Activated CD4-positive, alpha-beta T cell treated with anti-CD3 and anti-CD28 coated beads, Interleukin-2, amount 50 U/mL, for 4 hours (primary cell): Measurements from ENCODE around the gene RASGEF1C.

ENCODE experiments used
- DNase-seq, 2 experiments: peaks; one replicate each; pipeline ENCODE4 v3.0.0-alpha.2; 2020

RASGEF1C gene

DNA sequence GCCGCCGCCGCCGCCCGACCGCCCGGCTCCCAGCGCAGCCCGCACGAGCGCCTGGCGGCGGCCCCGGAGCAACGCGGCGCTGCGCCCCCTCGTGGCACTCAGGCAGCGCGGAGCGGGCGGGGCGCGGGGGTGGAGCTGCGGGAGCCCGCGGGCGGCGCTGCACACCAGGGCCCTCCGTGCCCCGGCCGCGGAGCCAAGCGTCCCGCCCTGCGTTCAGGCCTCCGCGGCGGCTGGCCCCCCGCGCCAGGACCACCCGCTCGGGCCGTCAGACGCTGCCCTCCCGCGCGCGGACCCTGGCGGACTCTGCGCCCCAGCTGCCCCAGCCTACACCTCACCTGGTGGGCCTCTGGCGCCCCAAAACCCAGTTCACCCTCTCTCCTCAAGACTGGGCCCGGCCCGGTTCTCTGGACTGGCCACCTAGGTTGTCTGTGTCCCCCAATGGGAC, at the start of gene RASGEF1C:
Gene RASGEF1C (minus strand): TSS at position 75 of the 445 bp plus-strand sequence. CDS start 71,159 bp downstream, outside the sequence.
- DNase-seq: peak; percentile 41 to 42

DNA sequence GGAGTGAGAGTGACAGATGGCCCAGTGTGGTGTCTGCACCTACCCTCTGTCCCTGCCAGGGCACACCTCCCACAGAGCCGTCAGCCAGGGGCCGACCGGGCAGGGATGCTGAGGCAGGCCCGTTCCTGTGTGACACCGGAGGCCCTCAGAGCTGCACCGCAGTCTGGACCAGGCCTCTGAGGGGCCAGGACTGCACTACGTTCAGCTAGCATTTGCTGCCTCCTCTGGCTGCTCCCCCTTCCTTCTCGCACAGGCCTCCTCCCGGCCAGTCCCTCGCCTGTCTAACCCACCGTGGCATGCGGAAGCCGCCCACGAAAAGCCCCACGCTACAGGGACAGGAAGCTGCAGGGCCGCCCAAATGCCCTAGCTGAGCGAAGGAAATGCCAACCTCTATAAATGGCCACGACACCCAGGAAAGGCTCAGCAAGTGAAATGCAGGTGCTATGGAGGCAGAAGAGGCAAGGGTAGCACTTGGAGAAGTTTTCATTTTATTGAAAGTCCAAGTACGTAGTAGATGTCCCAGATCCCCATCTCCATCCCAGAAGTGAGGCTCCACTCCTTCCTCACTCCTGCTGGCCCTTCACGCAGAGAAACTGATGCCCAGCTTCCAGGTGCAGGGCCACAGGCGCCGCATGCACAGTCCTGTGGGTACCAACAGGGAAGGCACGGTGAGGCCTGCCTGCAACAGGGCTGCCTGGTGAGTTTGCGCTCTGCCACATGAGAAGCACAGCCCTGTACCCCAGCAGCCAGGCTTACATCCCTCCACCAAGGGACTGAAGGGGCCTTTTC, 44.2 kb upstream of the RASGEF1C start:
- DNase-seq: no peak

DNA sequence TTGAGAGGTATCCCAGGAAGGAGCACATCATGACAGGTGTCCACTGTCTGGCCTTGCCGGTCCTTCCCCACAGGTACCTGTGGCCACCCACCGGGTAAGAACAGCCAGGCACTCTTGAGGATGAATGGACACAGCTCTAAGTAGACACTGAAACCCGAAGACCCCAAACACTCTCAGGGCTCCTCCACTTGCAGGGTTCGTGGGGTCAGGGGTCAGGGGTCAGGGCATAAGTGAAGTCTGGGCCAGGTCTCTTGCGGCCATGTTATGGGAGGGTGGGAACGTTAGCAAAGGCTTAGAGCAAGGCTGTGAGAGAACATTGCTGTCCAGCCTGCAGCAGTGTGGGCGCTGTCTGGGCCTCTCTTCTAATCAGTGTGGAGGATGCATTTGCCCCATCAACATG, 42.9 kb upstream of the RASGEF1C start:
- DNase-seq: no peak

DNA sequence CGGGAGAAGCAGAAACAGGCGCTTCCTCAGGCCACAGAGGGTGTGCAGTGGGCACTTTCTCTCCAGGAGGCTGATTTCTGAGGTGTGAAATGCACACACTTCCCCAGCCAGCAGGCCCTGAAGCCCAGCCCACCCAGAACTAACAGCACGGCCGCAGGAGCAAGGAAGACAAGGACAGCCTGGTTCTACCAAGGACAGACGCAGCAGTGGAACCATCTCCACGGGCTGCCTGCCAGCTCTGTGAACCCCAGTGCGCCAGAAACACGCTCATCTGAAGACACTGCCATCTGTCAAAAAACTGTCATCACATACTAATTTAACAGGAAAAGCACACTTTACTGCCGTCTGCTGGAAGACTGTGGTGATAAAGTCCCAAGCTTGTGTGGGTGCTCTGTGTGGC, 42.1 kb upstream of the RASGEF1C start:
- DNase-seq: no peak

DNA sequence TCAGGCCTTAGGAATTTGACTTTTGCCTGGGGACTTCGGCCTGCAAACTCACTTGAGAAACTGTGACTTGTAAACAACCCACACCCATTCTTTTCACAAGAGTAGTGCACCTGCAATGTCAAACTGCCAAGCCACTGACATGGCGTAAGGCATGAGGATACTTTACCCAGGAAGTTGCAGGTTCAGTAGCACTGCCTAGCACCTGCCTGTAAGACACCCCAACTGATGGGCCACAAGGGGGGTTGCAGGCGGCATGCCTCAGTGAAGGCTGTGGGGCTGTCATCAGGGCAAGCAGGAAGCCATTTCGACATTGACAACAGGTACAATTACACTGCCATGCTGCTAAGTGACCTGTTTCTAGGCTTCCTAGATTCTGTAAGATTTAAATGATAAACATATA, 41.3 kb upstream of the RASGEF1C start:
- DNase-seq: no peak

DNA sequence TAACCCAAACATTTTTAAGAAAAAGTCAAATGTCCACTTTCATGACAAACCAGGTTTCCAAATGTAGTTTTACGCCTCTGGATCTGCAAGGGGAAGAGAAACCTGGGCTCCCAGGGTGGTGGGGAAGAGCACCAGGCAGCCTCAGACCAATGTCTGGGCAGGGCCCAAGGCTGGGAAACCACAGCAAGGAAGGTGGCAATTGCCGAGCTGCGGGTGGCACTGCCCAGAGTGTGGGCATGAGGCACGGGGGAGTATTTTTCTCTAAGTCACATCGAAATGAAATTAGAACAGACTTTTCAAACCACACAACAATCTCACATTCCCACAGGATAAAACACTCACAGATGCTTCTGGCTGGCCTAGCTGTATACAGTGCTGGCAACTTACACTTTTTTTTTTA, 32.6 kb upstream of the RASGEF1C start:
- no peak for DNase-seq

DNA sequence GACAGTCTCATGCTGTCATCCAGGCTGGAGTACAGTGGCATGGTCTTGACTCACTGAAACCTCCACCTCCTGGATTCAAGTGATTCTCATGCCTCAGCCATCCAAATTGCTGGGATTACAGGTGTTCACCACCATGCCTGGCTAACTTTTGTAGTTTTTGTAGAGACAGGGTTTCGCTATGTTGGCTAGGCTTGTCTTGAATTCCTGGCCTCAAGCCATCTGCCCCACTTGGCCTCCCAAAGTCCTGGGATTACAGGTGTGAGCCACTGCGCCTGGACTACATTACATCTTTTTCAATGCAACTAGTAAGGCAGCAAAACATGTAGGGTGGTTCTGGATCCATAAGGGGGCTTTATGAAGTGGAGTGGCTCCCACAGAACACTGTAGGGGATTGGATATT, 29.6 kb upstream of the RASGEF1C start:
- no peak for DNase-seq

DNA sequence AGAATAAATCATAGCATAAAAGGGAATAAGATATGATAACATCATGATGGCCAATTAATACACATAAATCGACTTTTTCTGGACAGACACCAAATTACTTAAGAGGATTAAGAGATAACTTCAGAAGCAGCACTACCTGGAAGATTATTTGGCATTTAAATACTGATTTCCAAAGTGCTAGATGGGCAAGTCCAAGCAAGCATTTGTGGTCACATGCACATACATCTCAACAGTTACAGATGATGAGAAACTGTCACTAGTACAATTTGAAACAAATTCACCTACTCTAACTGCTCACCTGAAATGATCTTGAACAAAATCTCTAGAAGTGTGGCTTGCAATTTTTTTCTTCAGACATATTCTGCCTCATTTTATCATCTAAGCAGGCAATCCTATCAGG, 26.8 kb upstream of the RASGEF1C start:
- no peak for DNase-seq

DNA sequence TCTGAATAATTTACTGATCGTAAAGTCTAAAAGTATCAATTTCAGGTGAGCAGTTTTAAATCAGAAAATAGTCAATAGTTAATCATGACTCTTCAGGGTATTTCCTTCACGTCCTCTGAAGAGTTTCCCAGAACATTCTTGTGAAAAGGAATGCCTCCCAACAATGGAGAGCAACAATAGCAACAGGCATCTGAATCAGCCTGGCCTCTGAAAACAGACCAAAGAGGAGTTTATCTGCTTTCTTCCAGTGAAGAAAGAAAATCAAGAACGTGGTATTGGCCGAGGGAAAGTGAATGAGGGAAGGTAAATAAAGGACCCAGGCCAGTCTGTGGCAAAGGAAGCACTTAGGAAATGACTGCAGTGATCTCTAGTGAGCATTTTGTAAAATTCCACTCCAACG, 26.1 kb upstream of the RASGEF1C start:
- no peak for DNase-seq

DNA sequence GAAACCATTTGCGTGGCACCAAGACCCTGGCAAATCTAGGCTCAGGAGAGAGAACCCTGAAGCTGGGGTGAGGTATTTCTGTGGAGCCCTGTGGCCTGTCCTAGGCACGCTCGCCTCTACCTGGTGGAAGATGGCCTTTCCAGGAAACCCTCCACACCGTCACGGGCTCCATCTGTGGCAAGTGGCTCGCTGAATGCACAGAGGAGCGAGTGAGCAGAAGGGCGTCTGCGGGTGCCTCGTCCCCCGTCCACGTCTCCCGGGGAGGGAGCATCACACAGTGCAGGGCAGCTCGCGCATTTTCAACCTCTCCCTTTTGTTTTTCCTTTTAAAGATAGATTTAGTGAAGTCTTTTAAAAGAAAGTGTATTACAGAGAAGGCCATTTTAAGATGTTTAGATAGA, 25.3 kb upstream of the RASGEF1C start:
- DNase-seq: no peak

DNA sequence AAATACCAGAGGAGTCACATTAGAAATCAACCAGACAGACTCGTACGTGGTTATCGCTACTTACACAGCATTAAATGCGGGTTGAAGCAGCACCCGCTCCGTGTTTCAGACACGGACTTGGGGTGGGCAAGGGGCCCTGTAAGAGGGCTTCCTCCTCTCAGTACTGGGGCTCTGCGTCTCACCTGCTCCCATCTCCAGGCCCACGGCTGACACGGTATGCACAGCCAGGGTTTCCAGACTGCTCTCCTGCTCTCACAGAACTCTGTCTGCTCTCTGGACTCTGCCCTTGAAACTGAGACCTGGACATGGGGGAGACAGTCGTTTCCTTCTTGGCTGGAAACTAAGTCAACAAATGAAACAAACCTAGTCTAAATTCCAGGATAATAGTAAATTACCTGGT, 24.7 kb upstream of the RASGEF1C start:
- no peak for DNase-seq

DNA sequence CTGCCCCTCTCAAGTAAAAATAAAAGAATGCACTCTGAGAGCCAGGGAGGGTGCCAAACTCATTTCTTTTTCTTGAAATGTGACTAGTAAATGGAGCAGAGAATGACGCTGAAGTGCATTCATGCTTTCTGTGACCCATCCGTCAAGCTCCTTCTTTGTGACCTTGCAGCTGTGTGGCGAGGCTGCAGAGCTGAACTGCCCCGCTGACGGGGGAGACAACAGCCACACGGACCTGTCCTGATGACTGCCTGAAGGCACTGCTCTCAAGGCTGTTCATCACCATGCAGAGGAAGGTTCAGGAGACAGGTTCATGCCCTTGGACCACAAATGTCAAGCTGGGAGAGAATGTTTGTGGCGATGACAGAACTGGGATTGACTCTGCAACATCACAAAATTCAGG, 21.0 kb upstream of the RASGEF1C start:
- DNase-seq: no peak

DNA sequence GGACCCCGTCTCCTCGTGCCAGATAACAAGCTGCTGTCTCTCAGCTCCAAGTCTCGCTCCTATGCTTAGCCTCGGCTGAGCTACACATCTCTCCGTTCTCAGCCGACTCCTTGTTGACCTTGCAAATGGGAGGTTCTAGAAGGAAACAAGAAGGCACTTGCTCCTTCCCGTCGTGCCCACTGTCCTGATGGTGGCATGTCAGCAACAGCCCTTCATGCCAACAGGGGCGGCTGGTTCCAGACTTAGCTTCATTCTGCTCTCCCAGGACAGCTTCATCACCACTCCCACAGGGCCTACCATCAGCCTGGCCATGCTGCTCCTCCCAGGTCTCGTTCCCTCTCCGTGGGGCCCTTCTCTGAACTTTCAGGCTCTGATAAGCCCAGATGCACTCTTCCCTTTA, 13.0 kb upstream of the RASGEF1C start:
- DNase-seq: no peak

DNA sequence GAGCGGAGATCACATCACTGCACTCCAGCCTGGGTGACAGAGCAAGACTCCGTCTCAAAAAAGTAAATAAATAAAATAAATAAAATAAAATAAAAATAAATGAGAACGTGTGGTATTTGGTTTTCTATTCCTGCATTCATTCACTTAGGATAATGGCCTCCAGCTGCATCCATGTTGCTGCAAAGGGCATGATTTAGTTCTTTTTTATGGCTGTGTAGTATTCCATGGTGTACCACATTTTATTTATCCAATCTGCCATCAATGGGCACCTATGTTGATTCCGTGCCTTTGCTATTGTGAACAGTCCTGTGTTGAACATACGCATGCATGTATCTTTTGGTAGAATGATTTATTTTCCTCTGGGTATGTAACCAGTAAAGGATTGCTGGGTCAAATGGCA, 8.8 kb upstream of the RASGEF1C start:
- no peak for DNase-seq

DNA sequence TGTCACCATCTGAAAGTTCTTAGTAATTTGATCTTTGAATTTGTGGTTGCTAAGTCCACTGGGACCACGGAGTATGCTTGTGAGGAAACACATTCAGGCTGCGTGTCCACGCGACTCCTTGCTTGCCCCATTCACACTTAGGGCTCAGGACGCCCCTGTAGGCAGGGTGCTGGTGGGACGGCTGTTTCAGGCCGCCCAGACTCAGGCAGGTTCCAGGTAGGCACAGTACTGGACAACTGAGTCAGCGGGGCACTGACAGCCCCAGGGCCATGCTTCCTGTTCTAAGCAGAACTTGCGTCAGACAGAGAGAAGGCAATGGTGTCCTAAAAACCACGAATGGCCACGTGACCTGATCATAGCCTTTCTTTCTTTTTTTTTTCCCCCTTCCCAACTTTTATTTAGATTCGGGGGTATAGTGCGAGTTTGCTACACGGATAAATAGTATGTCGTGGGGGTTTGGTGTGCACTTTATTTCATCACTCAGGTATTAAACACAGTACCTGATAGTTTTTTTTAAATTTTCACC, 7.7 kb upstream of the RASGEF1C start:
- DNase-seq: no peak

DNA sequence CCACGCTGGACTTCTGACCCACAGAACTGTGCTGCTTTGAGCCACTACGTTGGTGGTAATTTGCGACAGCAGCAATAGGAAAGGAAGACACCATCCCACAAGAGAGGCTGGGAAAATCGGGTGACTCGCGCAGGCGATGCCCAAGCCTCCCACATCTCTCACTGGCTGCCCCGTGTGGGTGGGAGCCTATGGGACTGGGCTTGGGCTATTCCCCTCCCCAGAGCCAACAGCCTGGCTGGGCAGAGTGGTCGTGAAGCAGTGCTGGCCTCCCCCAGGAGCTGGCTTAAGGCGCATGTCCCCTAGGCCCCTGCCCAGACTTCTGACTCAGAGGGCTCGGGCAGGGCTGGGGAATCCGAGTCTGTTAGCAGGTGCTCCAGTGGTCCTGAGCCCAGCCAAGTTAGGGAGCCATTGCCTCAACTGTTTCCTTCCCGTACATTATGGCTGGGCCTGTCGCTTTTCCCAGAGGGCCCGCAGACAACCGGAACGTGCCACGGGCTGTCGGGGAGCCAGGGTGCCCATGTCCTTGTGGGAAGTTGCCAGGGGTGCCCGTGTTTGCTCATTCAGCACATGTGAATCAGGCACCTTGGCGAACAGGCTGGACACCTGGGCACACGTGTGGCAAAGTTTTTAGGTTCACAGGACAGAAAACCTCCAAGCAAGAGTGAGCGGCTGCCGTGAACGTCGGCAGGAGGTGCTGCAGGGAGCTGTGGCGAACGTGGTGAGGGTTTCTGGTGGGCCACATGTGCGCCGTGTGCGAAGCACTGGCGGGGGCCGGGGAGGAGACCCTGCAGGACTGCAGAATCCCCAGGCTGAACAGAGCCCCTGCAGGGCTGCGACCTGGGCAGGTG, 7.0 kb upstream of the RASGEF1C start:
- DNase-seq: no peak

DNA sequence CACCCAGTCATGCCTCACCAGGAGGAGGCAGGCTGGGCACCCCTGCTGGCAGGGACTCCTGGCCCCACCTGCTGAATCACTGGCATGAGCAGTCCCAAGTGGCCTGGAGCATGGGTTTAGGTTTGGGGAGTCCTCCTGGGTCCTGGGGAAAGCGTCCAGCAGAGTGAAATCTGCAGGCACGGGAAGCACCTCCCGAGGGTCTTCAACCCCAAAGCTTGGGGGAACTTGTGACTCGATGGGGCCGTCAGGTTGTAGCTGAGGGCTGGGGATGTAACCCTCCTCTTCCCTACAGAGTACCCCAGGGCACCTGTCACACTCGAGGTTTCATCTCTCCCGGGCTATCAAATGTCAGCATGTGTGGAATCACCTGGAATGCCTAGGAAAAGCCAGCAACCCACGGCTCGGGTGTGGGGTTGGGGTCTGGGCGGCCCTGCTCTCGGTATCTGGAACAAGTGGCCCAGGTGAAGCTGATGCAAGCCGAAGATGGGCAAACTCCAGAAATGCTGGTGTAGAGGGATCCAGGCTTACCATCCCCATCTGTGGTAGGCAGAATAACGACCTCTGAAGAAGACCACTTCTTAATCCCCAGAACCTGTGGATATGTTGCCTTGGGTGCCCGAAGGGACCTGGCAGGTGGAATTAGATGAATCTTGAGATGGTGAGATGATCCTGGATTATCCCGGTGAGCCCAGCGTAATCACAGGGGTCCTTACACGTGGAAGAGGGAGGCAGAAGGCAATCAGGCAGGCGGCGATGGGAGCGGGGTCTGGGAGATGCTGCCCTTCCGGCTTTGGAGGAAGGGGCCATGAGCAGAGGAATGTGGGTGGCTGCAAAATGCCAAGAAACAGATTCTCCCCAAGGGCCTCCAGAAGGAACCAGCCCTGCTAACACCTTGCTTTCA, 6.1 kb upstream of the RASGEF1C start:
- DNase-seq: no peak

DNA sequence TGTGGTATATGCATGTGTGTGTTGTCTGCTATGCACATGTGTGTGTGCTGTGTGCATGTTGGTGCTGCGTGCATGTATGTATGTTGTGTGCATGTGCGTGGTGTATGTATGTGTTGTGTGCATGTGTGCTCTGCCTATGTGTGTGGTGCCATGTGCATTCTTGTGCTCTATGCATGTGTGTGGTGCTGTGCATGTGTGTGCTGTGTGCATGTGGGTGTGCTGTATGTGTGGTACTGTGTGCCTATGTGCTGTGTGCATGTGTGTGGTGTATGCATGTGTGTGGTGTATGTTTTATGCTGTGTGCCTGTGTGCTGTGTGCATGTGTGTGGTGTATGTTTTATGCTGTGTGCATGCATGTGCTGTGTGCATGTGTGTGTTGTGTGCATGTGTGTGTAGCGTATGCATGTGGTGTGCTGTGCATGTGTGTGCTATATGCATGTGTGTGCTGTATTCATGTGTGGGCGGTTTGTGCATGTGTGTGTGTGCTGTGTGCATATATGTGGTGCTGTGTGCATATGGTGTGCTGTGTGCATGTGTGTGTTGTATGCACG, 4.7 kb upstream of the RASGEF1C start:
- no peak for DNase-seq

DNA sequence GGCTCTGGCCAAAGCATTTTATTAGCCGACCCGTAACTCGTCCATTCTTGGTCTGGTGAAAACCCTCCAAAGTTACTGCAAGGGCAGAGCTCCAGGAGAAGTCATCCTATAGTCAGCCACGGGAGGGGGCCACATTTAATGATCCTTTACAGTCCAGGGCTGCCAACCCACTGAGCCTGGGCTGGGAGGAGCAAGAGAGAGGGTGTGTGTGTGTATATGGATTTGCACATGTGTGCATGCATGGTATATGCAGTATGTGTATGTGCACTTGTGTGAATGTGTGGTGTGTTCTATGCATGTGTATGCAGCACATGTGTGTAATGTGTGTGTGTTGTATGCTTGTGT, 4.2 kb upstream of the RASGEF1C start:
- DNase-seq: no peak

DNA sequence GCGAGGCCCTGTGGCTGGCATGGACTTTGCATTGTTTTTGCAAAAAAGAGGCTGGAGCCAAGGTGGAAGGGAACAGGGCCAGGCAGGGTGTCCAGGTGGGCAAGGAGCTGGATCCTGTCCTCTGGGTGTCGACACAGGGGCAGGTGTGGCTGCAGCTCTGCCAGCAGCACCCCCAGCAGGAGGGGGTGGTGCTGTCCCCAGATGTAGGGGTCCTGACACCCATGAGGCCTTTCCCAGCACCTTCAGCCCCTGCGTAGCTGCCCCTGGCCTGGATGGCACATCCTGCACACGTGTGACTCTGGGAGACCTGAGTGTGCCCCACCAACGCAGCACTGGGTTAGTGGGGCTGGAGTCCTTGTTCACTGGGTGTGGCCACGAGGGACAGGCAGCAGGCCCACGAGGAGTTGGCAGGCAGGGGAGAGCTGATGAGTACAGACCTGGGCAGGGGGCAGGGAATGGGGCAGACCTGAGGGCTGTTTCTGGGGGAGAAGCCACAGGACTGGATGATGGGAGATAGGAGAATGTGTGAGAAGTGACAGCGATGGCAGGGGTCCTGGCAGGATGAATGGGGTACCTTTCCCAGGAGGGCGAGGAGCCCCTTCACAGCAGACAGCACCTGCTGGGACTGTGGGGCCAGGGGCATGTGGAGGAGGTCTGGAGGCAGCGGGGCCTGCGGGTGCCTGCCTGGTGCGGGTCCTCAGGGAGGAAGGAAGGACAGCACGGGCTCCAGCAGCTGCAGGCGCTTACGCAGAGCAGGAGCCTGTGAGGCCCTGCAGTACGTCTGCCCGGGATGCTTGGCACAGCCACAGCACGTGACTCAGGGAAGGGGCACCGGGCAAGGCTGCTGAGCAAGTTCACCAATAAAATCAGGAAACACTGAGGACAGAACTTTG, 3.6 kb upstream of the RASGEF1C start:
- no peak for DNase-seq

DNA sequence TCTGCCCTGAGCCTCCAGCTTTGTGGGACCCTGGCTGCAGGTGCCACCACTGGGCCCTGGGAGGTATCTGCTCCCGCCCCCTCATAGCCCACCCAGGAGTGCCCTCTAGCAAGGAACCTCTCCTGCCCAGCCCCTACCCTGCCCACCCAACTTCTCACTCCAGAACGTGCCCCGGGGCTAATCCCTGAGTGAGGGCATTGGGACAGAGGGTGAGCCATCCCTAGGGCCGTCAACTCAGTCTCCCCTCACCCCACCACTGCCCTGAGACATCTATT, 2.7 kb upstream of the RASGEF1C start:
- DNase-seq: no peak
